ENCODE data around the gene NXF1.

The NXF1 gene

DNA sequence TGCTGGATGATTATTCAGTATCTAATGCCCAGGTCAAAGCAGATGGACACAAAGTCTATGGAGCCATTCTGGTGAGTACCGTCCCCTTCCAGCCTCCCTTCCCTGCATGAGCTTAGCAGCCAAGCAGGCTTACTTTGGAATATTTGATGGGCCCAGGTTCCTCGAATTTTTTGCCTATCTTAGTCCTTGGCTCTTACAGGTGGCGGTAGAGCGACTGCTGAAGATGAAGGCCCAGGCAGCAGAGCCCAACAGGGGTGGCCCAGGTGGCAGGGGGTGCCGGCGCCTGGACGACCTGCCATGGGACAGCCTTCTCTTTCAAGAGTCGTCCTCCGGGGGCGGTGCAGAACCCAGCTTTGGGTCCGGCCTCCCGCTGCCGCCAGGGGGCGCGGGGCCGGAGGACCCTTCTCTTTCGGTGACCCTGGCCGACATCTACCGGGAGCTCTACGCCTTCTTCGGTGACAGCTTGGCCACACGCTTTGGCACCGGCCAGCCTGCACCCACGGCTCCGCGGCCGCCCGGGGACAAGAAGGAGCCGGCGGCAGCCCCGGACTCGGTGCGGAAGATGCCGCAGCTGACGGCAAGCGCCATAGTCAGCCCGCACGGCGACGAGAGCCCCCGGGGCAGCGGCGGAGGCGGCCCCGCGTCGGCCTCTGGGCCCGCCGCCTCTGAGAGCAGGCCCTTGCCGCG, 18.8 kb downstream of the NXF1 start:
- TF ChIP-seq, protein P1, sequence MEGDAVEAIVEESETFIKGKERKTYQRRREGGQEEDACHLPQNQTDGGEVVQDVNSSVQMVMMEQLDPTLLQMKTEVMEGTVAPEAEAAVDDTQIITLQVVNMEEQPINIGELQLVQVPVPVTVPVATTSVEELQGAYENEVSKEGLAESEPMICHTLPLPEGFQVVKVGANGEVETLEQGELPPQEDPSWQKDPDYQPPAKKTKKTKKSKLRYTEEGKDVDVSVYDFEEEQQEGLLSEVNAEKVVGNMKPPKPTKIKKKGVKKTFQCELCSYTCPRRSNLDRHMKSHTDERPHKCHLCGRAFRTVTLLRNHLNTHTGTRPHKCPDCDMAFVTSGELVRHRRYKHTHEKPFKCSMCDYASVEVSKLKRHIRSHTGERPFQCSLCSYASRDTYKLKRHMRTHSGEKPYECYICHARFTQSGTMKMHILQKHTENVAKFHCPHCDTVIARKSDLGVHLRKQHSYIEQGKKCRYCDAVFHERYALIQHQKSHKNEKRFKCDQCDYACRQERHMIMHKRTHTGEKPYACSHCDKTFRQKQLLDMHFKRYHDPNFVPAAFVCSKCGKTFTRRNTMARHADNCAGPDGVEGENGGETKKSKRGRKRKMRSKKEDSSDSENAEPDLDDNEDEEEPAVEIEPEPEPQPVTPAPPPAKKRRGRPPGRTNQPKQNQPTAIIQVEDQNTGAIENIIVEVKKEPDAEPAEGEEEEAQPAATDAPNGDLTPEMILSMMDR (conservative IDR thresholded peaks at IDR 0.05; ENCODE audit: control insufficient read depth, insufficient read depth, low read depth, low read length), result peak; percentile 90
- DNase-seq (ENCODE audit: low read depth), result peak; percentile 68
- H3K4me3 ChIP-seq (ENCODE audit: control insufficient read depth, low read depth, low read length), result peak overlapping the region; percentile 93

- no peak overlapping the region for H3K4me3 ChIP-seq (ENCODE audit: control insufficient read depth, low read depth, low read length)
- TF ChIP-seq, protein P1 (conservative IDR thresholded peaks at IDR 0.05; ENCODE audit: control insufficient read depth, insufficient read depth, low read depth, low read length), result no peak
- no peak for DNase-seq (ENCODE audit: low read depth)
These were observed 22.5 kb downstream of the NXF1 start for GRCh38 chr11:62782753-62783152.

DNA sequence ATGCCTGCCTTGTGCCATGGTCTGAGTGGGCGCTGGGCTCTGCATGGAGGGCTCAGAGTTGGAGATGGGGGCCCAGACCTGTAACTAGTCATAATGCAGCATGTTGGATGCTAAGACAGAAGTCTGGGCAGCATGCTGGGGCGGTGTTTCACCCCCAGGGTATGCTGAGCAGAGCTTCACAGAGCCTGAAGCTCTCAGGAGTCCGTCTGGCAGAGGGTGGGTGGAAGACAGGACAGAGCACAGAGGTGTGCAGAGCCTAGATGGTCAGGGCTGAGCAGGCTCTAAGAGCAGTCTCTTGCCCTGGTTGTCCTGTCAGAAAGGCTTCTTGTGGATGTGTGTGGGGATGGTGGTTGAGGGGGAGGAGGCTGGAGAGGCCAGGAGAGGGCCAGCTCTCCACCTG, 26.8 kb downstream of the NXF1 start:
- no peak overlapping the region for H3K4me3 ChIP-seq (ENCODE audit: control insufficient read depth, low read depth, low read length)
- TF ChIP-seq, protein P1 (conservative IDR thresholded peaks at IDR 0.05; ENCODE audit: control insufficient read depth, insufficient read depth, low read depth, low read length), result no peak
- DNase-seq (ENCODE audit: low read depth), result no peak

DNA sequence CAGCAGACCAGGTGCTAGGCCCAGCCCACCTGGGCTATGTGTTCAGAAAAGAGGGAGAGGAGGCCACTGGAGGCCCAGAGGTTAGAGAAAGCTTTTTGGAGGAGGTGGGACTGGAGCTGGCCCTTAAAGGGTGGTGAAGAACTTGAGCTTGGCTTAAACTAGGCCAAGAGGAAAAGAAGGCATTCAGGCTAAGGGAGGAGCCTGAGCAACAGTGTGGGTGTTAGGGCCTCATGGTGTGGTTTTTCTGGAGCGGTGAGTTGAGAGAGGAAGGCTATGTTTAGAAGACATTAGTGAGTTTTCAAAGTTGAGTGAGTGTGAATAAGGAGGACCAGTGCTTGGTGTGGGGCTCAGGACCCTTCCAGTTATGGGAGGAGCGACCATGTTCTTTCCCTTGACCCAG, 27.9 kb downstream of the NXF1 start:
- H3K4me3 ChIP-seq (ENCODE audit: control insufficient read depth, low read depth, low read length), result no peak overlapping the region
- TF ChIP-seq, protein P1 (conservative IDR thresholded peaks at IDR 0.05; ENCODE audit: control insufficient read depth, insufficient read depth, low read depth, low read length), result no peak
- DNase-seq (ENCODE audit: low read depth), result no peak

DNA sequence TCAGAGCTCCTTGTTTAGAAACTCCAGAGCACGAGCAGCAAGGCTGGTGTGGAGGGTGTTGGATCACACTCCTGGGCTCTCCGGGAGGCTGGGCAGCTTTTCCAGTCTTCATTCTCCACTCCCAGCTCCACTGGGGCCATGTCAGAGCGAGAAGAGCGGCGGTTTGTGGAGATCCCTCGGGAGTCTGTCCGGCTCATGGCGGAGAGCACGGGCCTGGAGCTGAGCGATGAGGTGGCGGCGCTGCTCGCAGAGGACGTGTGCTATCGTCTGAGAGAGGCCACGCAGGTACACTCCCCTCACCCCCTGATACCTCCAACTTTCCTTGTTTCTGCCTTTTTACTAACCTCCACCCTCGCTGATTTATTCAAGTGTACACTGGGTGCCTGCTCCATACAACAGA, 29.6 kb downstream of the NXF1 start:
- TF ChIP-seq, protein P1 (conservative IDR thresholded peaks at IDR 0.05; ENCODE audit: control insufficient read depth, insufficient read depth, low read depth, low read length), result no peak
- DNase-seq (ENCODE audit: low read depth), result no peak
- H3K4me3 ChIP-seq (ENCODE audit: control insufficient read depth, low read depth, low read length), result no peak overlapping the region

- TF ChIP-seq, protein P1 (conservative IDR thresholded peaks at IDR 0.05; ENCODE audit: control insufficient read depth, insufficient read depth, low read depth, low read length), result no peak
- H3K4me3 ChIP-seq (ENCODE audit: control insufficient read depth, low read depth, low read length), result no peak overlapping the region
- no peak for DNase-seq (ENCODE audit: low read depth)
These were observed 30.8 kb downstream of the NXF1 start for GRCh38 chr11:62774407-62774806.
